Measurements from ENCODE around the gene PPIL1. TPM values are rescaled to one million over a fixed set of nuclear protein-coding genes. Genes with fewer than 3 reads are reported as not detected.

The PPIL1 gene
- total RNA-seq, 1 experiment from 2014 or later, result 72.0 TPM

GRCh38 chr6:36890112-36890663, 15.6 kb upstream of the PPIL1 start:
- Histone ChIP-seq H3K4me1 (ENCODE audit: insufficient read depth, low read length, poor library complexity, severe bottlenecking) (peaks cover 6% of the 10 kb centered on the region), H3K9me3 (ENCODE audit: low read depth, low read length, poor library complexity, severe bottlenecking) (no peaks in the 10 kb centered on the region), H3K27me3 (replicated peaks; ENCODE audit: insufficient read depth, low read depth, low read length, poor library complexity) (no peaks in the 10 kb centered on the region), H3K27ac (ENCODE audit: low read depth, low read length, poor library complexity, severe bottlenecking) (no peak overlapping the region), H3K4me3 (ENCODE audit: low read depth, low read length, poor library complexity, severe bottlenecking) (no peak overlapping the region), H3K36me3 (ENCODE audit: insufficient read depth, low read length, poor library complexity, severe bottlenecking) (no peaks in the 10 kb centered on the region)
- no TSS peak for BruUV-seq (replicated peaks)
- no peak for DNase-seq (ENCODE audit: low spot score)
- TF ChIP-seq EZH2 (IDR thresholded peaks at IDR 0.05; ENCODE audit: borderline replicate concordance, low read depth, low read length, poor library complexity, severe bottlenecking) (no peak), CTCF (conservative IDR thresholded peaks at IDR 0.05; ENCODE audit: low read depth, low read length) (no peak)
- intact Hi-C loops (cut with micrococcal nuclease; ENCODE audit: unreplicated experiment), result no loop called here
- CTCF ChIA-PET, result no interaction called here
- POLR2A ChIA-PET (ENCODE audit: low non-redundant PET), result no interaction called here

GRCh38 chr6:36888654-36889481, 14.3 kb upstream of the PPIL1 start:
- CTCF ChIA-PET, result no interaction called here
- BruUV-seq (replicated peaks), result no TSS peak

GRCh38 chr6:36888115-36888643, 13.6 kb upstream of the PPIL1 start:
- no peak for DNase-seq (ENCODE audit: low spot score)
- TF ChIP-seq EZH2 (IDR thresholded peaks at IDR 0.05; ENCODE audit: borderline replicate concordance, low read depth, low read length, poor library complexity, severe bottlenecking), result no peak
- no peak for TF ChIP-seq CTCF (conservative IDR thresholded peaks at IDR 0.05; ENCODE audit: low read depth, low read length)
- Histone ChIP-seq H3K9me3 (ENCODE audit: low read depth, low read length, poor library complexity, severe bottlenecking) (no peaks in the 10 kb centered on the region), H3K36me3 (ENCODE audit: insufficient read depth, low read length, poor library complexity, severe bottlenecking) (no peaks in the 10 kb centered on the region), H3K27ac (ENCODE audit: low read depth, low read length, poor library complexity, severe bottlenecking) (no peak overlapping the region), H3K4me1 (ENCODE audit: insufficient read depth, low read length, poor library complexity, severe bottlenecking) (peaks cover 6% of the 10 kb centered on the region), H3K27me3 (replicated peaks; ENCODE audit: insufficient read depth, low read depth, low read length, poor library complexity) (no peaks in the 10 kb centered on the region), H3K4me3 (ENCODE audit: low read depth, low read length, poor library complexity, severe bottlenecking) (no peak overlapping the region)
- intact Hi-C loops (cut with micrococcal nuclease; ENCODE audit: unreplicated experiment), result loop anchor here (10.0 kb wide), 2 partner anchors 287 to 327 kb away; partner anchors contain the start of gene PIM1
- BruUV-seq (replicated peaks), result no TSS peak
- ChIA-PET CTCF (no interaction called here), POLR2A (ENCODE audit: low non-redundant PET) (no interaction called here)

More at GRCh38 chr6:36888654-36889481, 14.3 kb upstream of the PPIL1 start:
- Histone ChIP-seq H3K27me3 (replicated peaks; ENCODE audit: insufficient read depth, low read depth, low read length, poor library complexity) (no peaks in the 10 kb centered on the region), H3K36me3 (ENCODE audit: insufficient read depth, low read length, poor library complexity, severe bottlenecking) (no peaks in the 10 kb centered on the region), H3K9me3 (ENCODE audit: low read depth, low read length, poor library complexity, severe bottlenecking) (no peaks in the 10 kb centered on the region), H3K27ac (ENCODE audit: low read depth, low read length, poor library complexity, severe bottlenecking) (no peak overlapping the region), H3K4me3 (ENCODE audit: low read depth, low read length, poor library complexity, severe bottlenecking) (no peak overlapping the region), H3K4me1 (ENCODE audit: insufficient read depth, low read length, poor library complexity, severe bottlenecking) (peaks cover 6% of the 10 kb centered on the region)
- TF ChIP-seq EZH2 (IDR thresholded peaks at IDR 0.05; ENCODE audit: borderline replicate concordance, low read depth, low read length, poor library complexity, severe bottlenecking) (no peak), CTCF (conservative IDR thresholded peaks at IDR 0.05; ENCODE audit: low read depth, low read length) (no peak)
- no peak for DNase-seq (ENCODE audit: low spot score)
- intact Hi-C loops (cut with micrococcal nuclease; ENCODE audit: unreplicated experiment), result loop anchor here (10.0 kb wide), 2 partner anchors 286 to 326 kb away; partner anchors contain the start of gene PIM1
- POLR2A ChIA-PET (ENCODE audit: low non-redundant PET), result no interaction called here
